HS-27A (cell line): ENCODE measurements around the gene HIP1.
"Not testable (repeated sequence)": the region's sequence is repeated elsewhere in the genome, so short reads cannot be mapped to it uniquely, and the experiment has no call there.

Experiments used
- DNase-seq: peaks from one replicate; pipeline ENCODE4 v3.0.0-alpha.2; 2012; ENCODE audit warnings: low read depth, missing footprints

The HIP1 gene

GRCh38 chr7:75639071-75639885 is 99.5 kb downstream of the HIP1 start:
- no peak for DNase-seq

GRCh38 chr7:75638594-75639070 is 100.1 kb downstream of the HIP1 start:
- no peak for DNase-seq

DNA sequence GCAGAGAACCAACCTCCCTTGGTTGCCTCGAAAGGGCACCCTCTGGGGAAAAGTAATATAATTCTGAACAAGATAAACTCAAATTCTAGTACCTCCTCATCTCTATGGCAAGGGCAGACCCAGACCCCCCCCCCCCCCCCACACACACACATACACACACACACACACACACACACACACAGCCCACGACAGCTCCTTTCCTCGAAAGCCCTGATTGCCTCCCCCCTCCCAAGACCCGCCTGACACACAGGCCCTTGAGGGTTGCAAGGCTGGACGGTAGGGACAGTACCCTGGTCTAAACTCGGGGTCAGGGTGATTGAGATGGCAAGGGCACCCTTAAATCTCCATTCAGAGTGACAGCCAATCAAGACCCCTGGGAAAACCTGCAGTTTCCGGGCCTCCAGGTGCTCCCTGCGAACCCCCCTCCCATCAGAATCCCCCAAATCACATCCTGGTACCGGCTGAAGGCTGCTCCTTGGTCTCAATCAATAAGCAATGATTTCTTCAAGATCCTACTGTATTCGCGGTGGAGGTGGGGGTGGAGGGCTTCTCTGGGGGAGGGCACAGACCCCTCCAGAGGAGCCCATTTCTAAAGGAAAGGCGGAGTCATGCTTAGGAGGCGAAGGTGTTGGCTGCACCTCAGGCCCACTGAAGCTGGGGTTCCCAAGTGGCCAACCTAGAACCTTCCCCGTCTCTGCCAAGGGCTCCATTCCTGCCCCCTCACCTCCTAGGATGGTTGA is 100.7 kb downstream of the HIP1 start:
- no peak for DNase-seq

- DNase-seq, result no peak
These were observed 103.7 kb downstream of the HIP1 start for GRCh38 chr7:75635036-75635435.

GRCh38 chr7:75632587-75632986 is 106.2 kb downstream of the HIP1 start:
- not testable (repeated sequence) for DNase-seq

DNA sequence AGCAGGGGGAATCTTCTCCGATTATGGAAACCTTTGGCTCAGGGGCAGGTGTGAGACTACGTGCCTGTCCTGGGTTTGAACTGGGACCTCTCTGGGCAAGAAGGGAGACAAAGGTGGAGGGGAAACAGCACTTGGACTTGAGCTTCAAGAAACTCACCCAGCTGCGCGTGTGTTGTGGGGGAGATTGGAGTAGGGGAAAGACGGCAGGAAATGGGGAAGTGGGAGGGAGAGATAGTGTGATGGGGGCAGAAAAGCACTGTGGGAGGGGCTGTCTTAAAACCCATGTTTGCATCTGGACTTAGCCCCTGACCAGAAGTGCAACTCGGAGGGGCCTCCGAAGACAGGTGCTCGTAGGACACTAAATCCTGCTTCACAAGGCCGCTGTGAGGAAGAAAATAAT is 107.0 kb downstream of the HIP1 start:
- no peak for DNase-seq

GRCh38 chr7:75630549-75630948 is 108.2 kb downstream of the HIP1 start:
- no peak for DNase-seq

DNA sequence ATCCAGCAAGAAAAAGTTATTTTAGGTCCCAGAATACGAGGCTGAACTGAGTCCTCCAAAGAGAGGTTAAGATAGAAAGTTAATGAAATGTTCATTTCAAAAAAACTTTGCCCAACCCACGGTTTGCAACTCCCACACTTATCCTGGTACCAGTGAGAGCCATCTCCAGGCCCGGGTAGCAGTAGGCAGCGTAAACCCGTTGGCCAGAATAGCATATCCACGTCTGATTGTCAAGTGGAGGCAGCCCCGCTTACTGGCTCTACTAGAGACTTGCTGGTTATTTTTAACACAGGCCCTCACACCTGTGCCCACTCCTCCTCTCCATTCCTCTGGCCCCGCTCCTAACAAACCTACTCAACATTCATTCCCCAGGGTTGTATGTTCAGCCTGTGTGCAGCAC is 109.7 kb downstream of the HIP1 start:
- no peak for DNase-seq

DNA sequence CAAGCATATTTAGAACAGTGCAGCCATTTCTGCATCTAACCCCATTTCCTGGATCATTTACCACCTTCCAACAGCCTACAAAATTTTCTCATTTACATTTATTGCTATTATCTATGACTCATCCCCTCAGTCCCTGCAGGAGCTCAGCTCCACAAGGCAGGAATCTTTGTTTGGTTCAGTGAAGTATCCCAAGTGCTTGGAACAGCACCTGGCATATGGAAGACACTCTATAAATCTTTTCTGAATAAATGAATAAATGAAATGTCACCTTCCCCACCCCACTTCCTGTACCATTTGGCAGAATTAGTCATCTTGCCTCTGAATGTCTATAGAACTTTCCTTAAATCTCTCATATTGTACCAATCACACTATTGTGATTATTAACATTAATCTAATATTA is 110.7 kb downstream of the HIP1 start:
- no peak for DNase-seq

GRCh38 chr7:75626954-75627353 is 111.8 kb downstream of the HIP1 start:
- DNase-seq, result no peak

DNA sequence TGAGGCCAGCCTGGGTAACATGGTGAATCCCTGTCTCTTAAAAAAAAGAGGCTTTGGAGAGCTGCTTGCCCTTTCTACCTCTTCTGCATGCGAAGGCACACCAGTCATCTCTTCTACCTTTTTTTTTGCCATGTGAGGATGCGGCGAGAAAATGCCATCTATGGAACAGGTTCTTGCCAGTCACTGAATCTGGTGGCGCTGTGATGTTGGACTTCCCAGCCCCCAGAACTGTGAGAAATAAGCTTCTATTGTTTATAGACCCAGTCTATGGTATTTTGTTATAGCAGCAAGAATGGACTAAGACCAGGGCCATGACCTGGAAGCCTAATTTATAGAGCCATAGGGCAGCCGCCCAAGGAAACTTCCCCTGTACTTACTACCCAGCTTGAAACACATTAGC is 112.9 kb downstream of the HIP1 start:
- no peak for DNase-seq

GRCh38 chr7:75624134-75624832 is 114.5 kb downstream of the HIP1 start:
- no peak for DNase-seq

DNA sequence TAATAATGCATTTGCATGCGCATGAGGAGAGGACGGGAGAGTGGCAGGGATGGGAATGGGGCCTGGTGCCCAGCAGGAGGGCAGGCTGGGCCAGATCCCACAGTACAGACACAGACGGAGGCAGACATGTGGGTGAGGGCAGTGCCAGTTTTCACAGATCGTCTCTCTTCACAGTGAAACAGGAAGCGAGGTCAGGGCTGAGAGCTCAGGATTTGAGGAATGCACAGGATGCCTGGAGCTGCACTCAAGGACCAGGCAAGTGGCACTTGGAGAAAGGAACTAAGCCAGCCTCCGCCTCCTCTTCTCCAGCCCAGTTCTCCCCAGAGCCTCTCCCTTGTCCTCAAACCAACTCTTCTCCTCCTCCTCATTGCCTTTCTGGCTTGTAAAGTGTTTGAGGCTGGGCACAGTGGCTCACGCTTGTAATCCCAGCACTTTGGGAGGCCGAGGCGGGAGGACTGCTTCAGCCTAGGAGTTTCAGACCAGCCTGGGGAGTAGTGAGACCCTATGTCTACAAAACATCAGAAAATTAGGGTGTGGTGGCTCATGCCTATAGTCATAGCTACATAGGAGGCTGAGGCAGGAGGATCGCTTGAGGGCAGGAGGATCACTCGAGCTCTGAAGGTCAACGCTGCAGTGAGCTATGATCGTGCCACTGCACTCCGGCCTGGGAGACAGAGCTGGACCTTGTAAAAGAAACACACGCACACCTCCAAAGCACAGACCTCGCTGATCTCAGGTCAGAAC is 115.2 kb downstream of the HIP1 start:
- DNase-seq, result no peak

DNA sequence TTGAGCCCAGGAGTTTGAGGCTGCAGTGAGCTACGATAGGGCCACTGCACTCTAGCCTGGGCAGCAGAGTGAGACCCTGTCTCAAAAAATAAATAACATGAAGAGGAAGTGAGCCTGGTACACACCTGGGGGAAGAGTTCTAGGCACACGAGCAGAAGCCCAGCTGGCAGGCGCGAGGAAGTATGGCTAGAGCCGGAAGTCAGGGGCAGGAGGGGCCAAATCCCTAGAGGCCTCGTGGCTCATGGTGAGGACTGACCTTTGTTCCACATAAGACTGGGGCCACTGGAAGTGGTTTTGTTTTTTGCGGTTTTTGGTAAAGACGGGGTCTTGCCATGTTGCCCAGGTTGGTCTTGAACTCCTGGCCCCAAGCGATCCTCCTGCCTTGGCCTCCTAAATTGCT is 117.6 kb downstream of the HIP1 start:
- no peak for DNase-seq

DNA sequence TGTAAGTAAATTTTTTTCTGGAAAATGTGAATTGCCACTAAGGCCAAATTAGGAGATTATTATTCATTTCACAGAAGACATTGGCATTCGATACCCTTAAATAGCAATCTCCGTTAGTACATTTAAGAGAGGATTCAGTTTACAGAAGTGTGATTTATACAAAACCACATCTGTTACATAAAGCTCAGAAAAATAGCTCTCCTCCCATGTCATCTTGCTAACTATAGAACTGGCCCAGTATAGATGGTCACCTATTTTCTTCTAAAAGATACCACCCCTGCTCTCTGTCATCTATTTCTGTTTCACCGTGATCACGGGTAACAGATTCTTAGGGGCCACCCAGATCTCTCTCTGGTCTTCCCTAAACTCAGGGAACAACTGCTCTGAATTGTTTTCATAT is 119.1 kb downstream of the HIP1 start:
- no peak for DNase-seq

GRCh38 chr7:75617634-75618234 is 121.0 kb downstream of the HIP1 start:
- DNase-seq, result no peak

DNA sequence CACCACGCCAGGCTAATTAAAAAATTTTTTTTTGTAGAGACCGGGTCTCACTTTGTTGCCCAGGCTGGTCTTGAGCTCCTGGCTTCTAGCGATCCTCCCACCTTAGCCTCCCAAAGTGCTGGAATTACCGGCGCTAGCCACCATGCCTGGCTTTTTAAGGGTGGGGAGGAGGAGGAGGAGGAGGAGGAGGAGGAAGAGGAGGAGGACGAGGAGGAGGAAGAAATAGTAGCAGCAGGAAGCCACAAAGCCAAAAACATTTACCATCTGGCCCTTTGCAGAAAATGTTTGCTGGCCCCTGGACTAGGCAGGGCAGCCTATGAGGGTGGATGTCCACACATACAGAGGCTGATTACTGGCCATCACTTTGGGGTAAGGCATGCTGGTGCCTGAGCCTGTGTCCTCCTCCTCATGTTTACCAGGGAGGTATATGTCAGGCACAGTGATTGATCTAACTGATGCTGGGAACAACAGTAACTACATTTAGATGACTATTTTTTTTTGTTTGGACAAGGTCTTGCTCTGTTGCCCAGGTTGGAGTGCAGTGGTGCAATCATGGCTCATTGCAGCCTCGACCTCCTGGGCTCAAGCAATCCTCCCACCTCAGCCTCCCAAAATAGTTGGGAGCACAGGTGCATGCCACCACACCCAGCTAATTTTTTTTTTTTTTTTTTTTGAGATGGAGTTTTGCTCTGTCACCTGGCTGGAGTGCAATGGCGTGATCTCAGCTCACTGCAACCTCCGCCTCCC is 122.1 kb downstream of the HIP1 start:
- no peak for DNase-seq

DNA sequence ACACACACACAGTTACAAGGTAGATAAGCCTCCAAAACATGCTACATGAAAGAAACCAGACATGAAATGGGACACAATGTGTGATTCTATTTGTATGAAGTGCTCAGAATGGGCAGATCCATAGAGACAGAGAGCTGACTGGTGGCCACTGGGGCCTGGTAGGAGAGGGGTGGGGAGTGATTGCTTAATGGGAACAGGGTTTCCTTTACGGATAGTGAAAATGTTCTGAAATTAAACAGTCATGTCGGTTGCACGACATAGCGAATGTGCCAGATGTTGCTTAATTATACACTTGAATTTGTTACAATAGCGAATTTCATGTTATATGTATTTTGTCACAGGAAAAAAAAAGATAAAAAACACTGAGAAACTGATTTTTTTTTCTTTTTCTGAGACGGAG is 124.3 kb downstream of the HIP1 start:
- no peak for DNase-seq

DNA sequence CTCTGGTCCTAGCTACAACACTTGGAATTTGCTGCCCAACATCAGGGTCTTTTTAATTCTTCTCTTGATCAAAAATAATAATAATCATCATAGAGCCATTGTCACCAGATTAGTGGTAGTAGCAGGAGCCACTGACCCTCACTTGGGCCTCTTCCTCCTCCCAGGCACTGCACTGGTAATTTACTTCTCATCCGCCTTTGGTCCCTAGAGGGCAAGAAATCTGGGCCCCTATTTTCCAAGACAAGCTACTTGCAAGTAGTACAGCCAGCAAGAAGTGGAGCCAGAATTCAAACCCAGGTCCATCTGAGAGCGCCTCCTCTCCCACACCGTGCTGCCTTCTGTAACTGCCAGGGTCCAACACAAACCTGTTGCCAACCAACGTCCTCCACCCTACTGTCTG is 125.4 kb downstream of the HIP1 start:
- DNase-seq, result no peak

- DNase-seq, result no peak
These were observed 127.1 kb downstream of the HIP1 start for GRCh38 chr7:75611557-75612178.
